ENCODE data around the gene TOR3A. TPM values are rescaled to one million over a fixed set of nuclear protein-coding genes. Genes with fewer than 3 reads are reported as not detected.

The TOR3A gene
- total RNA-seq, 1 experiment from 2014 or later: 27.0 TPM

DNA sequence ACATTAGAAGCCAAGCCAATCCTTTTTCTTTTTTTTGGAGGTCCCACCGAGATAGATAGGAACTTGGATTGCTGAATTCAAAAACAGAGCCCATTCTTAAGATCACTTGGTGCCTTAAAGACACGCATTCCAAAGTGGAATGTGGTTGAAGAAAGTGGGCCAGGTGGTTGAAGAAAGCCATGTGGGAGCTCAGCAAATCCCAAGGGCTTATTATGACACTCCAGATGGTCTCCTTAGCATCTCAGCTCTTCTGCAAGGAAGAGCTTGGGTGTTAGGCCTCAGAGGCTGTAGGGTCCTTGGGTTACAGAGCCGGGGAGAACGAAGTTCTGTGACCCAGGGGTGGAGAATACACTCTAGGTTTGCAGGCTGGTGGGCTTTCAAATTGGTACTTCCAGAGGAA, 13.5 kb downstream of the TOR3A start:
- ChIA-PET CTCF (no interaction called here), POLR2A (no interaction called here), RAD21 (ENCODE audit: low non-redundant PET in 1 of 2, low total read pairs in 2 of 2, uncharacterized antibody in 2 of 2, unreplicated experiment in 2 of 2) (no interaction called here)
- Histone ChIP-seq H3K4me3 (replicated peaks in 1 of 2; ENCODE audit: low read depth in 1 of 2, low read length in 2 of 2) (no peak overlapping the region), H3K4me2 (ENCODE audit: low read length) (no peak overlapping the region), H3K9ac (ENCODE audit: low read length) (no peak overlapping the region), H2AFZ (ENCODE audit: low read depth, low read length, poor library complexity, severe bottlenecking) (no peak overlapping the region), H3K9me3 (ENCODE audit: control insufficient read depth in 1 of 2, insufficient read depth in 1 of 2, low read depth in 1 of 2, low read length in 2 of 2) (no peaks in the 10 kb centered on the region), H3K9me2 (ENCODE audit: insufficient read depth) (no peaks in the 10 kb centered on the region), H3K79me2 (ENCODE audit: insufficient read depth, low read length) (no peaks in the 10 kb centered on the region), H3K27me3 (ENCODE audit: insufficient read depth, low read length) (no peaks in the 10 kb centered on the region), H3K27ac (ENCODE audit: low read depth, low read length) (no peak overlapping the region), H3K4me1 (ENCODE audit: control insufficient read depth in 1 of 2, insufficient read depth in 2 of 2, low read length in 2 of 2) (no peaks in the 10 kb centered on the region), H3K36me3 (ENCODE audit: control insufficient read depth in 1 of 2, insufficient read depth in 2 of 2, low read length in 2 of 2) (peaks cover 2 to 29% of the 10 kb centered on the region in 2 experiments; a peak in 3 of 4 replicates), H4K20me1 (ENCODE audit: insufficient read depth) (no peaks in the 10 kb centered on the region)
- DNase-seq (ENCODE audit: low read depth, low spot score) (no peak), ATAC-seq (no peak)
- TF ChIP-seq EGR1 (IDR thresholded peaks at IDR 0.05; ENCODE audit: low read depth) (no peak), YY1 (IDR thresholded peaks at IDR 0.05; ENCODE audit: extremely low read depth, insufficient replicate concordance, low read depth, low read length) (no peak), MAX (IDR thresholded peaks at IDR 0.05) (no peak), SP1 (IDR thresholded peaks at IDR 0.05; ENCODE audit: low read depth) (no peak), ATF3 (IDR thresholded peaks at IDR 0.05) (no peak), CEBPB (IDR thresholded peaks at IDR 0.05; ENCODE audit: low read depth) (no peak), REST (IDR thresholded peaks at IDR 0.05; ENCODE audit: low read depth) (no peak), ZNF274 (IDR thresholded peaks at IDR 0.05; ENCODE audit: low read depth, low read length) (no peak), TCF7L2 (IDR thresholded peaks at IDR 0.05; ENCODE audit: borderline replicate concordance, extremely low read depth, insufficient read depth, insufficient read length) (no peak), SIN3A (IDR thresholded peaks at IDR 0.05; ENCODE audit: low read depth) (no peak), POLR2AphosphoS5 (IDR thresholded peaks at IDR 0.05; ENCODE audit: low read depth, low read length) (no peak)
- TF ChIP-seq, protein P1, sequence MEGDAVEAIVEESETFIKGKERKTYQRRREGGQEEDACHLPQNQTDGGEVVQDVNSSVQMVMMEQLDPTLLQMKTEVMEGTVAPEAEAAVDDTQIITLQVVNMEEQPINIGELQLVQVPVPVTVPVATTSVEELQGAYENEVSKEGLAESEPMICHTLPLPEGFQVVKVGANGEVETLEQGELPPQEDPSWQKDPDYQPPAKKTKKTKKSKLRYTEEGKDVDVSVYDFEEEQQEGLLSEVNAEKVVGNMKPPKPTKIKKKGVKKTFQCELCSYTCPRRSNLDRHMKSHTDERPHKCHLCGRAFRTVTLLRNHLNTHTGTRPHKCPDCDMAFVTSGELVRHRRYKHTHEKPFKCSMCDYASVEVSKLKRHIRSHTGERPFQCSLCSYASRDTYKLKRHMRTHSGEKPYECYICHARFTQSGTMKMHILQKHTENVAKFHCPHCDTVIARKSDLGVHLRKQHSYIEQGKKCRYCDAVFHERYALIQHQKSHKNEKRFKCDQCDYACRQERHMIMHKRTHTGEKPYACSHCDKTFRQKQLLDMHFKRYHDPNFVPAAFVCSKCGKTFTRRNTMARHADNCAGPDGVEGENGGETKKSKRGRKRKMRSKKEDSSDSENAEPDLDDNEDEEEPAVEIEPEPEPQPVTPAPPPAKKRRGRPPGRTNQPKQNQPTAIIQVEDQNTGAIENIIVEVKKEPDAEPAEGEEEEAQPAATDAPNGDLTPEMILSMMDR (IDR thresholded peaks at IDR 0.05 in 2 of 3, conservative IDR thresholded peaks at IDR 0.05 in 1 of 3; ENCODE audit: borderline replicate concordance in 1 of 3, insufficient read depth in 1 of 3, low read depth in 2 of 3, low read length in 2 of 3): no peak
- BruUV-seq (replicated peaks): TSS peak; percentile 90
- intact Hi-C loops (cut with micrococcal nuclease): no loop called here

Data from HCT116 (cell line).